BJ (cell line): ENCODE measurements around the gene HSD3B1. TPM values are rescaled to one million over a fixed set of nuclear protein-coding genes. Genes with fewer than 3 reads are reported as not detected.

Experiments
- CTCF ChIA-PET: fragments of 350-600 bp; formaldehyde crosslinking; extraction: SDS; loops from one replicate; lab custom pipeline; 2021; ENCODE audit warnings: antibody characterized with exemption, inconsistent platforms; lab: Yijun Ruan, JAX
- POLR2A ChIA-PET: fragments of 300-600 bp; sonication (Branson Sonifier 250); formaldehyde crosslinking; extraction: SDS; loops from one replicate; lab custom pipeline; 2021; ENCODE audit warnings: antibody characterized with exemption; lab: Charles Lee
- DNase-seq: peaks from one replicate; pipeline ENCODE4 v3.0.0-alpha.2; 2011; ENCODE audit warnings: low read depth
- H3K27me3 ChIP-seq: 2 replicates; pipeline ENCODE4 v1.6.0; 2011; ENCODE audit warnings: low read length; ENCODE audit not compliant: control insufficient read depth, insufficient read depth
- H3K36me3 ChIP-seq: 2 replicates; pipeline ENCODE4 v1.5.1; 2011; ENCODE audit warnings: low read length; ENCODE audit not compliant: control insufficient read depth, insufficient read depth
- H3K4me3 ChIP-seq: 2 replicates; pipeline ENCODE4 v1.5.1; 2011; ENCODE audit warnings: low read depth, mild to moderate bottlenecking, control low read depth, low read length
- polyA plus RNA-seq: library from polyadenylated mRNA; depleted of rRNA; stranded (reverse); fragments of >200 nt; gene quantifications from 2 replicates; pipeline ENCODE4 v1.2.3, GENCODE V29; 2011
- TF ChIP-seq, protein P1 (sequence below): IDR thresholded peaks from 2 replicates; pipeline ENCODE4 v1.5.1; 2011; ENCODE audit warnings: low read depth, mild to moderate bottlenecking, control low read depth, inconsistent platforms, low read length, moderate library complexity; ENCODE audit not compliant: insufficient read depth

HSD3B1 gene
- polyA plus RNA-seq, 1 experiment = not detected

DNA sequence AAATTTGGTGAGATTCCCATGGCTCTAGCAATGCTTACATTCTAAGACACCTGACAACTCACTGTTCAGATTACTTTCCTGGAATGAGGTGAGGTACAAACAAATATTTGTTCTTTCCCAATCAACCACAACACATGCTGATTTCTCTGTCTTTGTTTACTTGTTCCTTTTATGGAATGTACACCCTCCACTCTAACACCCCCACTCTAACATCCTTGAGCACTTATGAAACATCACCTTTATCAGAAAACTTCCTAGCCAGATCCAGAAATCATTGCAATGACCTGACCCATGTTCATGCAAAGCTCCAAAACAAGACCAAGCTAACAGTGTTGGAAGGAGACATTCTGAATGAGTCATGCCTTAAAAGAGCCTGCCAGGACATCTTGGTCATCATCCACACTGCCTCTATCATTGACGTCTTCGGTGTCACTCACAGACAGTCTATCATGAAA is 35.5 kb downstream of the HSD3B1 start:
- H3K27me3 ChIP-seq = no peaks in the 10 kb centered on the region; the same call in 1 of the 2 replicates
- DNase-seq = no peak
- ChIA-PET CTCF (no interaction called here), POLR2A (no interaction called here)
- no peak overlapping the region for H3K4me3 ChIP-seq
- no peaks in the 10 kb centered on the region for H3K36me3 ChIP-seq
- TF ChIP-seq, protein P1, sequence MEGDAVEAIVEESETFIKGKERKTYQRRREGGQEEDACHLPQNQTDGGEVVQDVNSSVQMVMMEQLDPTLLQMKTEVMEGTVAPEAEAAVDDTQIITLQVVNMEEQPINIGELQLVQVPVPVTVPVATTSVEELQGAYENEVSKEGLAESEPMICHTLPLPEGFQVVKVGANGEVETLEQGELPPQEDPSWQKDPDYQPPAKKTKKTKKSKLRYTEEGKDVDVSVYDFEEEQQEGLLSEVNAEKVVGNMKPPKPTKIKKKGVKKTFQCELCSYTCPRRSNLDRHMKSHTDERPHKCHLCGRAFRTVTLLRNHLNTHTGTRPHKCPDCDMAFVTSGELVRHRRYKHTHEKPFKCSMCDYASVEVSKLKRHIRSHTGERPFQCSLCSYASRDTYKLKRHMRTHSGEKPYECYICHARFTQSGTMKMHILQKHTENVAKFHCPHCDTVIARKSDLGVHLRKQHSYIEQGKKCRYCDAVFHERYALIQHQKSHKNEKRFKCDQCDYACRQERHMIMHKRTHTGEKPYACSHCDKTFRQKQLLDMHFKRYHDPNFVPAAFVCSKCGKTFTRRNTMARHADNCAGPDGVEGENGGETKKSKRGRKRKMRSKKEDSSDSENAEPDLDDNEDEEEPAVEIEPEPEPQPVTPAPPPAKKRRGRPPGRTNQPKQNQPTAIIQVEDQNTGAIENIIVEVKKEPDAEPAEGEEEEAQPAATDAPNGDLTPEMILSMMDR = no peak

DNA sequence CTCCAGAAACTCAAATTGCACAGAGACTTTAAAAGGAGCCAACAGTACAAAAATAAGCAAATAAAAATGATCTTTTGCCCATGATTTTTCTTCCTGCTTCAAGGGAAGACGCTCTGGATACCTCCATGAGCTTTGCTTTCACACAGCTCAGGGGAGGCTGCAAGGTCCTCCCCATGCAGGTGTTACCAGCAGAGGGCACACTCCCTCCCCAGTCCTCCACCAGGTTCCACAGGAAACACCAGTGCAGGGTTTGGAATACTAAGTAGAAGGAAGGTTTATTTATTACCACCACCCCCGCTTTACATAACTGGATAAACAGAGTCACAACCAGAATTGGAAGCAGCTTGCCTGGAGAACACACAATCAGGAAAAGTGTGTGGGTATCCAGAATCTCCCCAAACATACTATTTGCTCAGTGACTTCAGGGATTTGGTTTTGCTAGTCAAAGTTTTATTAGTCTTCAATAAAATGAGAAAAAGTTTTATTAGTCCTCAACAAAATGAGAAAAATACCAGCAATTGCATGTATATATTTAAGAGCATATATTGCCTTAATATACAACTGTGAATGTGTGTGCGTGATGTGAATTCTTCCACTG is 37.3 kb downstream of the HSD3B1 start:
- no peak for DNase-seq
- TF ChIP-seq, protein P1 = peak; percentile 32; the same call in 1 of the 2 replicates
- ChIA-PET CTCF (interaction anchor here (0.7 to 1.7 kb wide), 3 partner anchors 15 to 131 kb away, joined by 3 to 6 read pairs (median 4); no protein-coding TSS in a partner anchor), POLR2A (no interaction called here)
- Histone ChIP-seq H3K36me3 (no peaks in the 10 kb centered on the region), H3K27me3 (no peaks in the 10 kb centered on the region), H3K4me3 (no peak overlapping the region)

DNA sequence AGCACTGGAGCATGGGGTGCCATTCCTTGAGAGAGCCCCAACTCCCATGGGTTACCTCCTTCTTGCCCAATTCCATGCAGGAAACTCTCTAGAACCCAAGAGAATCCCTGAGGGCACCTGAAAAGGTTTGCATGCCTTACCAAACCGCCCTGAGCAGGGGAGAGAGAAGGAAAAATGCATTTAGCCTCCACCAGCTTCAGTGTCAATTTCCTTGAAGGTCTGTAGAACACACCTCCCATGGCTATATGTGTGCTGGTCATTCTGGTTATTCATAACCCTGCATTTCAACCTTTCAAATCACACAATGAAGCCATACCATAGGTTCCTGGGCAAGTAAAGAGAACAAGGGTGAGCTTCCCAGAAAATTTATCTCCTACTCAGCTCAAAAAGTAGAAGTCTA is 39.6 kb downstream of the HSD3B1 start:
- ChIA-PET CTCF (interaction anchor here (1.2 kb wide), 1 partner anchor 11 kb away, joined by 3 read pairs; no protein-coding TSS in a partner anchor), POLR2A (no interaction called here)
- DNase-seq = no peak
- H3K27me3 ChIP-seq = peaks cover 2% of the 10 kb centered on the region; the same call in 1 of the 2 replicates
- TF ChIP-seq, protein P1 = no peak
- H3K4me3 ChIP-seq = no peak overlapping the region
- H3K36me3 ChIP-seq = no peaks in the 10 kb centered on the region

GRCh38 chr1:119547306-119547705 is 40.3 kb downstream of the HSD3B1 start:
- DNase-seq = no peak
- Histone ChIP-seq H3K27me3 (peaks cover 2% of the 10 kb centered on the region; the same call in 1 of the 2 replicates), H3K36me3 (no peaks in the 10 kb centered on the region), H3K4me3 (no peak overlapping the region)
- POLR2A ChIA-PET = no interaction called here
- CTCF ChIA-PET = interaction anchor here (1.2 kb wide), 1 partner anchor 11 kb away, joined by 3 read pairs; no protein-coding TSS in a partner anchor
- TF ChIP-seq, protein P1 = no peak

DNA sequence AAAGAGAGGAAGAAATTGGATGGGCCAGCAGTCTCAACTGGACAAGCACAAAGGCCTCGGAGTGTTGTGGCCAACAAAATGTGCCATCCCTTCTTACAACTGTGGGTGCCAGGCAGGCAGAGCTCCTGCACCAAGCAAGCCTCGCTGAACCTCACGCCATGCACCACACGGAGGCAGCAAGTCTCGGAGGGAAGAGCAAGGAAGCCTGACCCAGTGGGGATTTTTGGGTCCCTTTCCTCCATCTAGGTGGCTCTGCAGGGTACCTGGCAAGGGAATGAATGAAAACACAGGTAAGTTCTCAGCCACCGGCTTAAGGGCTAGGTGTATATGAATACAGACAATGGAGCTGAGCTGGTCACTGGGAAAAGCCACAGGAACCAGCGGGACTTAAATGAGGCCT is 40.8 kb downstream of the HSD3B1 start:
- peaks cover 3% of the 10 kb centered on the region for H3K27me3 ChIP-seq
- H3K36me3 ChIP-seq = no peaks in the 10 kb centered on the region
- POLR2A ChIA-PET = no interaction called here
- CTCF ChIA-PET = interaction anchor here (1.0 to 1.6 kb wide), 4 partner anchors 10 to 125 kb away, joined by 3 to 4 read pairs (median 4); no protein-coding TSS in a partner anchor
- DNase-seq = no peak
- TF ChIP-seq, protein P1 = no peak
- no peak overlapping the region for H3K4me3 ChIP-seq
